BLaER1 treated with 17β-estradiol and CSF1 and Interleukin-3, amounts not matched to agents 10 nM and 100 nM (cell line): Measurements from ENCODE around the gene PER1.
"Not testable (repeated sequence)": the region's sequence is repeated elsewhere in the genome, so short reads cannot be mapped to it uniquely, and the experiment has no call there.

Experiments used
- H3K27ac ChIP-seq, 11 experiments: shearing (Covaris generic); formaldehyde crosslinking; 2 replicates each; pipeline ENCODE4 v1.8.1; 2022
- H3K27me3 ChIP-seq, 11 experiments: shearing (Covaris generic); formaldehyde crosslinking; 2 replicates each; pipeline ENCODE4 v1.8.1; 2022
- H3K36me3 ChIP-seq, 11 experiments: shearing (Covaris generic); formaldehyde crosslinking; 2 replicates each; pipeline ENCODE4 v1.8.1; 2022
- H3K4me1 ChIP-seq, 10 experiments: shearing (Covaris generic); formaldehyde crosslinking; 2 replicates each; pipeline ENCODE4 v1.8.1; 2022
- H3K4me2 ChIP-seq, 11 experiments: shearing (Covaris generic); formaldehyde crosslinking; 2 replicates each; pipeline ENCODE4 v1.8.1; 2022
- H3K4me3 ChIP-seq, 10 experiments: shearing (Covaris generic); formaldehyde crosslinking; 2 replicates each; pipeline ENCODE4 v1.8.1; 2022
- H3K9ac ChIP-seq, 11 experiments: shearing (Covaris generic); formaldehyde crosslinking; 2 replicates each; pipeline ENCODE4 v1.8.1; 2022
- H3K9me3 ChIP-seq, 11 experiments: shearing (Covaris generic); formaldehyde crosslinking; replicated peaks in 1 of 11; 2 replicates each; pipeline ENCODE4 v1.8.1; 2022
- H4K20me1 ChIP-seq, 11 experiments: shearing (Covaris generic); formaldehyde crosslinking; 2 replicates each; pipeline ENCODE4 v1.8.1; 2022
- Cebpa-rat ChIP-seq, 11 experiments: shearing (Covaris generic); IDR thresholded peaks; 2 replicates each; pipeline ENCODE4 v1.8.1; 2022

The PER1 gene

GRCh38 chr17:8173871-8174322, 21.7 kb upstream of the PER1 start:
- no peaks in the 10 kb centered on the region for H3K36me3 ChIP-seq
- H4K20me1 ChIP-seq, result no peaks in the 10 kb centered on the region
- H3K4me3 ChIP-seq, result peak overlapping the region; percentile 47 to 75 (median 57)
- no peak for TF ChIP-seq Cebpa-rat (IDR thresholded peaks at IDR 0.05)
- no peaks in the 10 kb centered on the region for H3K27me3 ChIP-seq
- peak overlapping the region; percentile 94 to 99 (median 97) for H3K27ac ChIP-seq
- peak overlapping the region; percentile 90 to 99 (median 95) for H3K4me2 ChIP-seq
- peaks cover 47 to 70% (median 67%) of the 10 kb centered on the region in 10 experiments for H3K4me1 ChIP-seq
- no peaks in the 10 kb centered on the region for H3K9me3 ChIP-seq
- peak overlapping the region; percentile 90 to 96 (median 93) for H3K9ac ChIP-seq

- Histone ChIP-seq H3K4me1 (peaks cover 47 to 70% (median 67%) of the 10 kb centered on the region in 10 experiments), H3K36me3 (no peaks in the 10 kb centered on the region), H3K27me3 (no peaks in the 10 kb centered on the region), H3K9me3 (no peaks in the 10 kb centered on the region), H3K27ac (peak overlapping the region; percentile 94 to 99 (median 97)), H3K9ac (peak overlapping the region; percentile 90 to 96 (median 93)), H4K20me1 (no peaks in the 10 kb centered on the region), H3K4me2 (peak overlapping the region; percentile 90 to 99 (median 95)), H3K4me3 (peak overlapping the region; percentile 47 to 75 (median 57))
- peak in 5 of 11 experiments; percentile 40 to 67 (median 60); a peak in 8 of 22 replicates for TF ChIP-seq Cebpa-rat (IDR thresholded peaks at IDR 0.05)
These were observed 21.1 kb upstream of the PER1 start for GRCh38 chr17:8173056-8173870.

- Histone ChIP-seq H3K4me2 (peak overlapping the region in 8 of 11 experiments; percentile 5 to 98 (median 46); a peak in 11 of 22 replicates), H3K4me1 (peaks cover 36 to 52% (median 49%) of the 10 kb centered on the region in 10 experiments), H3K27ac (peak overlapping the region in 1 of 11 experiments; percentile 39; a peak in 1 of 22 replicates), H3K9ac (0 out of 22 replicates have a peak overlapping the region, but pooled peaks of 2 of the 11 experiments have one; percentile 6 to 9)
- H3K36me3 ChIP-seq, H4K20me1 ChIP-seq, H3K27me3 ChIP-seq, H3K4me3 ChIP-seq, H3K9me3 ChIP-seq: not testable (repeated sequence)
These were observed 18.0 kb upstream of the PER1 start for GRCh38 chr17:8170186-8170585.

- Histone ChIP-seq H4K20me1 (peaks cover 0 to under 1% (median 0%) of the 10 kb centered on the region in 11 experiments; a peak in 2 of 22 replicates), H3K9ac (peak overlapping the region in 4 of 11 experiments; percentile 8 to 19 (median 17); a peak in 2 of 22 replicates), H3K4me3 (no peak overlapping the region), H3K27me3 (no peaks in the 10 kb centered on the region), H3K4me1 (peaks cover 40 to 54% (median 51%) of the 10 kb centered on the region in 10 experiments), H3K36me3 (no peaks in the 10 kb centered on the region), H3K9me3 (no peaks in the 10 kb centered on the region), H3K4me2 (no peak overlapping the region), H3K27ac (no peak overlapping the region)
- TF ChIP-seq Cebpa-rat (IDR thresholded peaks at IDR 0.05), result no peak
These were observed 15.3 kb upstream of the PER1 start for GRCh38 chr17:8167526-8167925.

- Histone ChIP-seq H3K4me2 (no peak overlapping the region), H3K9ac (peak overlapping the region in 3 of 11 experiments; percentile 18 to 31 (median 26); a peak in 2 of 22 replicates), H3K4me1 (peaks cover 38 to 52% (median 47%) of the 10 kb centered on the region in 10 experiments), H3K27me3 (no peaks in the 10 kb centered on the region), H3K27ac (no peak overlapping the region), H3K36me3 (peaks cover 0 to under 1% (median 0%) of the 10 kb centered on the region in 11 experiments; a peak in 3 of 22 replicates), H3K4me3 (no peak overlapping the region), H3K9me3 (no peaks in the 10 kb centered on the region), H4K20me1 (peaks cover 0 to 8% (median 5%) of the 10 kb centered on the region in 11 experiments; a peak in 16 of 22 replicates)
- TF ChIP-seq Cebpa-rat (IDR thresholded peaks at IDR 0.05), result no peak
These were observed 14.5 kb upstream of the PER1 start for GRCh38 chr17:8166731-8167130.

GRCh38 chr17:8164815-8165131, 12.6 kb upstream of the PER1 start:
- H3K27me3 ChIP-seq, result no peaks in the 10 kb centered on the region
- H3K4me2 ChIP-seq, result peak overlapping the region; percentile 82 to 100 (median 95)
- no peaks in the 10 kb centered on the region for H3K9me3 ChIP-seq
- peaks cover 8 to 20% (median 15%) of the 10 kb centered on the region in 11 experiments; a peak in 19 of 22 replicates for H3K36me3 ChIP-seq
- peaks cover 4 to 28% (median 20%) of the 10 kb centered on the region in 11 experiments; a peak in 17 of 22 replicates for H4K20me1 ChIP-seq
- TF ChIP-seq Cebpa-rat (IDR thresholded peaks at IDR 0.05), result no peak
- H3K9ac ChIP-seq, result peak overlapping the region; percentile 55 to 100 (median 99); a peak in 19 of 22 replicates
- peaks cover 45 to 52% (median 47%) of the 10 kb centered on the region in 10 experiments for H3K4me1 ChIP-seq
- H3K27ac ChIP-seq, result peak overlapping the region; percentile 93 to 100 (median 98); a peak in 20 of 22 replicates
- peak overlapping the region in 3 of 10 experiments; percentile 40 to 100 (median 96); a peak in 4 of 20 replicates for H3K4me3 ChIP-seq

GRCh38 chr17:8163978-8164814, 12.0 kb upstream of the PER1 start:
- peaks cover 13 to 26% (median 21%) of the 10 kb centered on the region in 11 experiments; a peak in 20 of 22 replicates for H3K36me3 ChIP-seq
- H3K27ac ChIP-seq, result peak overlapping the region; percentile 93 to 100 (median 98); a peak in 21 of 22 replicates
- peaks cover 49 to 56% (median 51%) of the 10 kb centered on the region in 10 experiments for H3K4me1 ChIP-seq
- TF ChIP-seq Cebpa-rat (IDR thresholded peaks at IDR 0.05), result no peak
- peak overlapping the region; percentile 96 to 100 (median 99); a peak in 21 of 22 replicates for H3K9ac ChIP-seq
- peak overlapping the region; percentile 82 to 100 (median 95) for H3K4me2 ChIP-seq
- H3K4me3 ChIP-seq, result peak overlapping the region; percentile 40 to 100 (median 100); a peak in 13 of 20 replicates
- peaks cover 9 to 34% (median 26%) of the 10 kb centered on the region in 11 experiments; a peak in 17 of 22 replicates for H4K20me1 ChIP-seq
- no peaks in the 10 kb centered on the region for H3K9me3 ChIP-seq
- no peaks in the 10 kb centered on the region for H3K27me3 ChIP-seq
